Measurements from ENCODE around the gene BMAL2.

BMAL2 gene

DNA sequence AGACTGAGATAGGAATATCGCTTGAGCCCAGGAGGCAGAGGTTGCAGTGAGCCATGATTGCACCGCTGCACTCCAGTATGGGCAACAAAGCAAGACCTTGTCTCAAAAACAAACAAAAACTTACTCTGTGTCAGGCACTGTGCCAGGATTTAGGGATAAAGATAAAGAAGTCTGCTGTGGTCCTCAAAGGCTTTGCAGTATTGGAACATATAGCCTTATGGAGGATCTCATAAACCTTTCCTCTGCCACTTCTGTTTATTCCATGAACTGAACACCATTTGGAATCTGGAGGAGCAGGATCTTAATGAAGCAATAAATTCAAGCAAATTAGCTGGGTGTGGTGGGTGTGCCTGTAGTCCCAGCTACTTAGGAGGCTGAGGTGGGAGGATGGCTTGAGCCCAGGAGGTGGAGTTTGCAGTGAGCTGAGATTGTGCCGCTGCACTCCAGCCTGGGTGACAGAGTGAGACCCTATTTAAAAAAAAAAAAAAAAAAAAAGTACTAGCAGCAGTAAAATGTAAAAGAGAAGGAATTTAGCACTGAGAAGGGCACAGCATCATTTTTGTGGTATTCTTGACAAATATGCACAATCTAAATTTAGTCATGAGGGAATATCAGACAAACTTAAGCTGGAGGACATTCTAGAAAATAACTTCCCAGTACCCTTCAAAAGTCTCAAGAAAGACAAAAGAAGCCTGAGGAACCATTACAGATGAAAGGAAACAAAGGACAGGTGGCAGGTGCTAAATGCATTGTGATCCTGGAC, 27.1 kb downstream of the BMAL2 start:
- no peak for DNase-seq

- DNase-seq: no peak
These were observed 28.7 kb downstream of the BMAL2 start for GRCh38 chr12:27361372-27361771.

- no peak for DNase-seq
These were observed 34.0 kb downstream of the BMAL2 start for GRCh38 chr12:27366621-27367020.

- no peak for DNase-seq
These were observed 34.4 kb downstream of the BMAL2 start for GRCh38 chr12:27367078-27367477.

DNA sequence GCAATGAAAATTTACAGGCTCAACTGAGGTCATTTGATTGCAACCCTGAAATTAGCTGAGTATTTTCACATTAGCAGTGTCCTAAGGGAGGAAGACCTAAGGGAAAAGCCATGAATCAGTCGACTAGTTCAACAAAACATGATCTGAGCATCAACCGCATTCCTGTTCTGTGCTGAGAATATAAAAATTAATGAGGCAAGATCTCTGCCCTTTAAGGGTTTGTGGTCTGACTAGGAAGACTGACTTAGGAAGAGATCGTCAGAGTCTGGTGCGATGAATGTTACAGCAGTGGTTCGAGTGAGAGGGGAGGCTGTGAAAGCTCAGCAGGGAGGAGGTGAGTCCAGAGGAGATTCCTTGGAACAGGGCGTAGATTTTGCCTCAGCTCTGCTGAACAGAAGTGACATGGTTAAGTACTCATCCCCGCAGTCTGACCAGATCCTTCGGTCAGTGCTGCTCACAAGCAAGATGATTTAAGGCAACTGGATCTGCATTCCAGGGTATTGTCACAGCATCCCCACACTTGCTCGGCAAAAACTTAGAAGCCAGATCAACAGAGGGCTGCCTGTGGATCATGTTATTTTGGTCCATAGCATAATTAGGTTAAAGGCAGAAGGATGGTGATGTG, 49.6 kb downstream of the BMAL2 start:
- no peak for DNase-seq

All from retina (tissue), 1 donor.